ENCODE measurements around the gene GTPBP2. TPM values are rescaled to one million over a fixed set of nuclear protein-coding genes. Genes with fewer than 3 reads are reported as not detected.

The GTPBP2 gene
- total and polyA plus RNA-seq, 2 of the 13 experiments (the other 11 are each of a cell fraction or from before 2014, with no cell fraction given) = 26.9 to 88.2 TPM

DNA sequence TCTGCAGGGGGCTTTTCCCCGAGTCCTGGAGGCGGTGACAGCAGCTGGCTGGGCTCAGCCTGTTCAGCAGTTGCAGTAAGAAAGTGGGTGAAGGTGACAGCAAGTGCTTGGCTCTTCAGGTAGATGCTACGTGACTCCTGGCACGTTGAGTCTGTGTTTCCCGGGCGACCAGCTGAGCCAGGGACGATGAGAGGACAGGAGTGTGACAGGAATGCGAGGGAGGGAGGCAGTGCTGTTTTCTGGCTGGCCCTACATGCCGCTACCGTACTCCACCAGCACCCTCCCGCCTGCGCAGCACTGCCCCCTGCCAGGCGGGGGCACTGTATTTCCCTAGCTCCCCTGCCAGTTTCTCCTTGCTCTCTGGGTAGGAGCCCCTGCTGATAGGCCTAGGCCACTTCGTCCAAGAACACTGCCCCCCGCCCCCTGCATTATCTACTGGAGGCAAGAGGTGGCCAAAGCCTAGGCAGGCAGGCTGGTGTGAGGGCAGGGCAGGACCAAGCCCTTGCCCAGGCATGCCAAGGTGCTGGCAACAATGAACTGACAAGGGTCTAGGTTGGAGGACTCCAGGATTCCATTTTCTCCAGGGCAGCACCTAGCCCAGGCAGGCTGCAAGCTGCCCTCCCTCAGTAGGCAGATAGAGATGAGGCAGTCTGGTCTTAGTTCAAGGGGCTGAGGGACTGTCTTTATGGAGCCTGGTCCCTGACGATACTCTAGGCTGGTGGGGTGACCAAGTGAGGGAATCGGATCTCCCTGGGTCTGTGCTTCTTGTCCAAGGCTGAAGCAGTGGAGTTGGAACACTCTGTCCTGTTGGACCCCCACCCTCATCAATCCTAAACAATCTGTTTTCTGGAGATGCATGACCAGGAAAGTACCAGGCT is 39.3 kb upstream of the GTPBP2 start (continued):
- TF ChIP-seq, protein P1, sequence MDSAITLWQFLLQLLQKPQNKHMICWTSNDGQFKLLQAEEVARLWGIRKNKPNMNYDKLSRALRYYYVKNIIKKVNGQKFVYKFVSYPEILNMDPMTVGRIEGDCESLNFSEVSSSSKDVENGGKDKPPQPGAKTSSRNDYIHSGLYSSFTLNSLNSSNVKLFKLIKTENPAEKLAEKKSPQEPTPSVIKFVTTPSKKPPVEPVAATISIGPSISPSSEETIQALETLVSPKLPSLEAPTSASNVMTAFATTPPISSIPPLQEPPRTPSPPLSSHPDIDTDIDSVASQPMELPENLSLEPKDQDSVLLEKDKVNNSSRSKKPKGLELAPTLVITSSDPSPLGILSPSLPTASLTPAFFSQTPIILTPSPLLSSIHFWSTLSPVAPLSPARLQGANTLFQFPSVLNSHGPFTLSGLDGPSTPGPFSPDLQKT (CRISPR knock-in tag; IDR thresholded peaks at IDR 0.05; ENCODE audit: borderline replicate concordance) = no peak
- TF ChIP-seq, protein P2, sequence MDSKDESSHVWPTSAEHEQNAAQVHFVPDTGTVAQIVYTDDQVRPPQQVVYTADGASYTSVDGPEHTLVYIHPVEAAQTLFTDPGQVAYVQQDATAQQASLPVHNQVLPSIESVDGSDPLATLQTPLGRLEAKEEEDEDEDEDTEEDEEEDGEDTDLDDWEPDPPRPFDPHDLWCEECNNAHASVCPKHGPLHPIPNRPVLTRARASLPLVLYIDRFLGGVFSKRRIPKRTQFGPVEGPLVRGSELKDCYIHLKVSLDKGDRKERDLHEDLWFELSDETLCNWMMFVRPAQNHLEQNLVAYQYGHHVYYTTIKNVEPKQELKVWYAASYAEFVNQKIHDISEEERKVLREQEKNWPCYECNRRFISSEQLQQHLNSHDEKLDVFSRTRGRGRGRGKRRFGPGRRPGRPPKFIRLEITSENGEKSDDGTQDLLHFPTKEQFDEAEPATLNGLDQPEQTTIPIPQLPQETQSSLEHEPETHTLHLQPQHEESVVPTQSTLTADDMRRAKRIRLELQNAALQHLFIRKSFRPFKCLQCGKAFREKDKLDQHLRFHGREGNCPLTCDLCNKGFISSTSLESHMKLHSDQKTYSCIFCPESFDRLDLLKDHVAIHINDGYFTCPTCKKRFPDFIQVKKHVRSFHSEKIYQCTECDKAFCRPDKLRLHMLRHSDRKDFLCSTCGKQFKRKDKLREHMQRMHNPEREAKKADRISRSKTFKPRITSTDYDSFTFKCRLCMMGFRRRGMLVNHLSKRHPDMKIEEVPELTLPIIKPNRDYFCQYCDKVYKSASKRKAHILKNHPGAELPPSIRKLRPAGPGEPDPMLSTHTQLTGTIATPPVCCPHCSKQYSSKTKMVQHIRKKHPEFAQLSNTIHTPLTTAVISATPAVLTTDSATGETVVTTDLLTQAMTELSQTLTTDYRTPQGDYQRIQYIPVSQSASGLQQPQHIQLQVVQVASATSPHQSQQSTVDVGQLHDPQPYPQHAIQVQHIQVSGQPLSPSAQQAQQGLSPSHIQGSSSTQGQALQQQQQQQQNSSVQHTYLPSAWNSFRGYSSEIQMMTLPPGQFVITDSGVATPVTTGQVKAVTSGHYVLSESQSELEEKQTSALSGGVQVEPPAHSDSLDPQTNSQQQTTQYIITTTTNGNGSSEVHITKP (CRISPR knock-in tag; IDR thresholded peaks at IDR 0.05; ENCODE audit: low read depth) = no peak; the same call in 1 of the 2 replicates
- TF ChIP-seq, protein P3, sequence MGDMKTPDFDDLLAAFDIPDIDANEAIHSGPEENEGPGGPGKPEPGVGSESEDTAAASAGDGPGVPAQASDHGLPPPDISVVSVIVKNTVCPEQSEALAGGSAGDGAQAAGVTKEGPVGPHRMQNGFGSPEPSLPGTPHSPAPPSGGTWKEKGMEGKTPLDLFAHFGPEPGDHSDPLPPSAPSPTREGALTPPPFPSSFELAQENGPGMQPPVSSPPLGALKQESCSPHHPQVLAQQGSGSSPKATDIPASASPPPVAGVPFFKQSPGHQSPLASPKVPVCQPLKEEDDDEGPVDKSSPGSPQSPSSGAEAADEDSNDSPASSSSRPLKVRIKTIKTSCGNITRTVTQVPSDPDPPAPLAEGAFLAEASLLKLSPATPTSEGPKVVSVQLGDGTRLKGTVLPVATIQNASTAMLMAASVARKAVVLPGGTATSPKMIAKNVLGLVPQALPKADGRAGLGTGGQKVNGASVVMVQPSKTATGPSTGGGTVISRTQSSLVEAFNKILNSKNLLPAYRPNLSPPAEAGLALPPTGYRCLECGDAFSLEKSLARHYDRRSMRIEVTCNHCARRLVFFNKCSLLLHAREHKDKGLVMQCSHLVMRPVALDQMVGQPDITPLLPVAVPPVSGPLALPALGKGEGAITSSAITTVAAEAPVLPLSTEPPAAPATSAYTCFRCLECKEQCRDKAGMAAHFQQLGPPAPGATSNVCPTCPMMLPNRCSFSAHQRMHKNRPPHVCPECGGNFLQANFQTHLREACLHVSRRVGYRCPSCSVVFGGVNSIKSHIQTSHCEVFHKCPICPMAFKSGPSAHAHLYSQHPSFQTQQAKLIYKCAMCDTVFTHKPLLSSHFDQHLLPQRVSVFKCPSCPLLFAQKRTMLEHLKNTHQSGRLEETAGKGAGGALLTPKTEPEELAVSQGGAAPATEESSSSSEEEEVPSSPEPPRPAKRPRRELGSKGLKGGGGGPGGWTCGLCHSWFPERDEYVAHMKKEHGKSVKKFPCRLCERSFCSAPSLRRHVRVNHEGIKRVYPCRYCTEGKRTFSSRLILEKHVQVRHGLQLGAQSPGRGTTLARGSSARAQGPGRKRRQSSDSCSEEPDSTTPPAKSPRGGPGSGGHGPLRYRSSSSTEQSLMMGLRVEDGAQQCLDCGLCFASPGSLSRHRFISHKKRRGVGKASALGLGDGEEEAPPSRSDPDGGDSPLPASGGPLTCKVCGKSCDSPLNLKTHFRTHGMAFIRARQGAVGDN (CRISPR knock-in tag; IDR thresholded peaks at IDR 0.05) = peak; percentile 96
- TF ChIP-seq SALL2 (CRISPR knock-in tag; IDR thresholded peaks at IDR 0.05) (no peak), CC2D1A (CRISPR knock-in tag; IDR thresholded peaks at IDR 0.05) (no peak), RAD51 (IDR thresholded peaks at IDR 0.05; ENCODE audit: borderline replicate concordance) (no peak), PHF5A (CRISPR knock-in tag; IDR thresholded peaks at IDR 0.05; ENCODE audit: low read depth, unreplicated experiment) (no peak), ZSCAN12 (CRISPR knock-in tag; IDR thresholded peaks at IDR 0.05) (no peak), ZNF782 (CRISPR knock-in tag; IDR thresholded peaks at IDR 0.05; ENCODE audit: borderline replicate concordance) (peak; percentile 84; the same call in 1 of the 2 replicates)
- TF ChIP-seq, protein P4, sequence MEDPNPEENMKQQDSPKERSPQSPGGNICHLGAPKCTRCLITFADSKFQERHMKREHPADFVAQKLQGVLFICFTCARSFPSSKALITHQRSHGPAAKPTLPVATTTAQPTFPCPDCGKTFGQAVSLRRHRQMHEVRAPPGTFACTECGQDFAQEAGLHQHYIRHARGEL (CRISPR knock-in tag; IDR thresholded peaks at IDR 0.05) = no peak; the same call in 1 of the 2 replicates
- TF ChIP-seq, protein P5, sequence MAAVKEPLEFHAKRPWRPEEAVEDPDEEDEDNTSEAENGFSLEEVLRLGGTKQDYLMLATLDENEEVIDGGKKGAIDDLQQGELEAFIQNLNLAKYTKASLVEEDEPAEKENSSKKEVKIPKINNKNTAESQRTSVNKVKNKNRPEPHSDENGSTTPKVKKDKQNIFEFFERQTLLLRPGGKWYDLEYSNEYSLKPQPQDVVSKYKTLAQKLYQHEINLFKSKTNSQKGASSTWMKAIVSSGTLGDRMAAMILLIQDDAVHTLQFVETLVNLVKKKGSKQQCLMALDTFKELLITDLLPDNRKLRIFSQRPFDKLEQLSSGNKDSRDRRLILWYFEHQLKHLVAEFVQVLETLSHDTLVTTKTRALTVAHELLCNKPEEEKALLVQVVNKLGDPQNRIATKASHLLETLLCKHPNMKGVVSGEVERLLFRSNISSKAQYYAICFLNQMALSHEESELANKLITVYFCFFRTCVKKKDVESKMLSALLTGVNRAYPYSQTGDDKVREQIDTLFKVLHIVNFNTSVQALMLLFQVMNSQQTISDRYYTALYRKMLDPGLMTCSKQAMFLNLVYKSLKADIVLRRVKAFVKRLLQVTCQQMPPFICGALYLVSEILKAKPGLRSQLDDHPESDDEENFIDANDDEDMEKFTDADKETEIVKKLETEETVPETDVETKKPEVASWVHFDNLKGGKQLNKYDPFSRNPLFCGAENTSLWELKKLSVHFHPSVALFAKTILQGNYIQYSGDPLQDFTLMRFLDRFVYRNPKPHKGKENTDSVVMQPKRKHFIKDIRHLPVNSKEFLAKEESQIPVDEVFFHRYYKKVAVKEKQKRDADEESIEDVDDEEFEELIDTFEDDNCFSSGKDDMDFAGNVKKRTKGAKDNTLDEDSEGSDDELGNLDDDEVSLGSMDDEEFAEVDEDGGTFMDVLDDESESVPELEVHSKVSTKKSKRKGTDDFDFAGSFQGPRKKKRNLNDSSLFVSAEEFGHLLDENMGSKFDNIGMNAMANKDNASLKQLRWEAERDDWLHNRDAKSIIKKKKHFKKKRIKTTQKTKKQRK (IDR thresholded peaks at IDR 0.05; ENCODE audit: low read length) = no peak
